Calu3 (cell line): ENCODE data around the gene ASAP2. TPM values are rescaled to one million over a fixed set of nuclear protein-coding genes. Genes with fewer than 3 reads are reported as not detected.
A peak's percentile ranks its signal among the peaks of the same experiment; 100 is the strongest.

ENCODE experiments used
- BruUV-seq: library from RNA; stranded (reverse); fragments of 400-500 nt; replicated peaks from 2 replicates; lab custom pipeline; 2021; lab: Mats Ljungman, UMichigan
- CTCF ChIA-PET: fragments of 300-600 bp; sonication (Branson Sonifier 250); formaldehyde crosslinking; loops from one replicate; lab custom pipeline; 2022; ENCODE audit warnings: antibody characterized with exemption; lab: Charles Lee
- DNase-seq: peaks from one replicate; pipeline ENCODE4 v3.0.0; 2022
- H3K27ac Mint-ChIP-seq: one replicate; pipeline ENCODE4 v1.8.0; 2022; ENCODE audit warnings: mixed read lengths; ENCODE audit not compliant: unreplicated experiment
- H3K27me3 Mint-ChIP-seq: one replicate; pipeline ENCODE4 v1.8.0; 2022; ENCODE audit warnings: mixed read lengths; ENCODE audit not compliant: unreplicated experiment
- H3K36me3 Mint-ChIP-seq: one replicate; pipeline ENCODE4 v1.8.0; 2022; ENCODE audit warnings: mild to moderate bottlenecking, moderate library complexity, mixed read lengths; ENCODE audit not compliant: insufficient read depth, unreplicated experiment
- H3K4me1 Mint-ChIP-seq: one replicate; pipeline ENCODE4 v1.8.0; 2022; ENCODE audit warnings: mild to moderate bottlenecking, low read depth, mixed read lengths; ENCODE audit not compliant: unreplicated experiment
- H3K4me3 Mint-ChIP-seq: one replicate; pipeline ENCODE4 v1.8.0; 2022; ENCODE audit warnings: mild to moderate bottlenecking, low read depth, moderate library complexity, mixed read lengths; ENCODE audit not compliant: unreplicated experiment
- H3K9me3 Mint-ChIP-seq: one replicate; pipeline ENCODE4 v1.8.0; 2022; ENCODE audit warnings: low read depth, mixed read lengths; ENCODE audit not compliant: unreplicated experiment
- intact Hi-C: fragments of 100-400 bp; cut with micrococcal nuclease; formaldehyde crosslinking; loops from one replicate; pipeline ENCODE4 v1.10.0; 2022; ENCODE audit not compliant: unreplicated experiment
- total RNA-seq: library from RNA; stranded (reverse); gene quantifications from 2 replicates; pipeline ENCODE4 v1.2.3, GENCODE V29; 2022
- TF ChIP-seq, protein P1 (sequence below): fragments of 200-600 bp; IDR thresholded peaks from one replicate; pipeline ENCODE4 v1.8.0; 2022; ENCODE audit warnings: antibody characterized with exemption; ENCODE audit not compliant: unreplicated experiment

The ASAP2 gene
- total RNA-seq, 1 experiment from 2014 or later: 78.6 TPM

DNA sequence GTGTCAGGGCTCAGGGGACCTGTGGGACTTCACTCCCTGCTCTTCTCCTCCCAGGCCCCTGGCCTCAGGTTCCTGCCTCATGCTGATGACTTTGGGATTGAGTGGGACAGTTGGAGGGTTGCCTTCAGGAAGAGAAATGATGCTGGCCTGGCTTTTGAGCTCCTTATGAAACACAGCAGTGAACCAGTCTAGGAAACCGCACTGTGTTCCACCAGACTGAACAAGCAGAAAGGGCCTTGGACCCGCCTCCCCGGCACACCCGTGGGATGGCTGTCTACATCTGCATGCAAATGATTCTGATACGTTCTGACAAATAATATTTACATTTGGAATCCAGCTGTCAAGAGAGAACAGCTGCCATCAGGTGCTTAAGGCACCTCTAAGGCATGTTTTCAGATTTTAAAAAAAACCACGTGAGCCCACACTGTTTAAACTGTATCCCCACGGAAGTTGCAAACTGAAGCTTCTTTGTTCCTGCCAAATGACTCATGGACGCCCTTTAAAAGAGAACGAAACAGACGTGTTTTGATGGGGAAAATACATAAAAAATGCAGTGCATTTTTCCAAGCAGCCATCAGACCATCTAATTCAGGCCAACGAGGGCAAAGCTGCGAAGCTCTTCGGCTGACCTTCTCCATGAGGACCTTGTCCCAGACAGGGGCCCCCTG is 27.6 kb upstream of the ASAP2 start:
- H3K4me3 Mint-ChIP-seq: peak overlapping the region; percentile 55
- no TSS peak for BruUV-seq
- peaks cover 39% of the 10 kb centered on the region for H3K36me3 Mint-ChIP-seq
- peak; percentile 67 for DNase-seq
- TF ChIP-seq, protein P1, sequence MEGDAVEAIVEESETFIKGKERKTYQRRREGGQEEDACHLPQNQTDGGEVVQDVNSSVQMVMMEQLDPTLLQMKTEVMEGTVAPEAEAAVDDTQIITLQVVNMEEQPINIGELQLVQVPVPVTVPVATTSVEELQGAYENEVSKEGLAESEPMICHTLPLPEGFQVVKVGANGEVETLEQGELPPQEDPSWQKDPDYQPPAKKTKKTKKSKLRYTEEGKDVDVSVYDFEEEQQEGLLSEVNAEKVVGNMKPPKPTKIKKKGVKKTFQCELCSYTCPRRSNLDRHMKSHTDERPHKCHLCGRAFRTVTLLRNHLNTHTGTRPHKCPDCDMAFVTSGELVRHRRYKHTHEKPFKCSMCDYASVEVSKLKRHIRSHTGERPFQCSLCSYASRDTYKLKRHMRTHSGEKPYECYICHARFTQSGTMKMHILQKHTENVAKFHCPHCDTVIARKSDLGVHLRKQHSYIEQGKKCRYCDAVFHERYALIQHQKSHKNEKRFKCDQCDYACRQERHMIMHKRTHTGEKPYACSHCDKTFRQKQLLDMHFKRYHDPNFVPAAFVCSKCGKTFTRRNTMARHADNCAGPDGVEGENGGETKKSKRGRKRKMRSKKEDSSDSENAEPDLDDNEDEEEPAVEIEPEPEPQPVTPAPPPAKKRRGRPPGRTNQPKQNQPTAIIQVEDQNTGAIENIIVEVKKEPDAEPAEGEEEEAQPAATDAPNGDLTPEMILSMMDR: no peak
- H3K9me3 Mint-ChIP-seq: peaks cover 2% of the 10 kb centered on the region
- CTCF ChIA-PET: interaction anchor here (0.5 to 2.2 kb wide), 8 partner anchors 11 to 95 kb away, joined by 3 to 13 read pairs (median 6); partner anchors contain the start of gene ASAP2
- H3K27ac Mint-ChIP-seq: peak overlapping the region; percentile 86
- H3K27me3 Mint-ChIP-seq: no peaks in the 10 kb centered on the region
- intact Hi-C loops: loop anchor here (2.0 kb wide), 1 partner anchor 26 kb away; no protein-coding TSS in a partner anchor
- peaks cover 54% of the 10 kb centered on the region for H3K4me1 Mint-ChIP-seq

GRCh38 chr2:9179572-9180201 is 26.9 kb upstream of the ASAP2 start:
- peaks cover 45% of the 10 kb centered on the region for H3K36me3 Mint-ChIP-seq
- H3K27me3 Mint-ChIP-seq: no peaks in the 10 kb centered on the region
- peak overlapping the region; percentile 55 for H3K4me3 Mint-ChIP-seq
- CTCF ChIA-PET: interaction anchor here (0.5 to 2.2 kb wide), 14 partner anchors 9 to 214 kb away, joined by 3 to 13 read pairs (median 4); partner anchors contain the start of gene ASAP2
- DNase-seq: peak; percentile 79
- TSS peak; percentile 90 for BruUV-seq
- peak overlapping the region; percentile 86 for H3K27ac Mint-ChIP-seq
- peaks cover 61% of the 10 kb centered on the region for H3K4me1 Mint-ChIP-seq
- TF ChIP-seq, protein P1: no peak
- intact Hi-C loops: loop anchor here (2.0 kb wide), 1 partner anchor 25 kb away; no protein-coding TSS in a partner anchor
- H3K9me3 Mint-ChIP-seq: peaks cover 2% of the 10 kb centered on the region

GRCh38 chr2:9184361-9184760 is 22.3 kb upstream of the ASAP2 start:
- CTCF ChIA-PET: no interaction called here
- Mint-ChIP-seq H3K4me1 (peaks cover 45% of the 10 kb centered on the region), H3K4me3 (peak overlapping the region; percentile 20), H3K9me3 (peaks cover 2% of the 10 kb centered on the region), H3K36me3 (peaks cover 29% of the 10 kb centered on the region), H3K27ac (peak overlapping the region; percentile 76), H3K27me3 (no peaks in the 10 kb centered on the region)
- BruUV-seq: no TSS peak
- TF ChIP-seq, protein P1: no peak
- DNase-seq: no peak
- intact Hi-C loops: no loop called here

GRCh38 chr2:9187620-9188214 is 18.9 kb upstream of the ASAP2 start:
- no peaks in the 10 kb centered on the region for H3K9me3 Mint-ChIP-seq
- no peak overlapping the region for H3K4me3 Mint-ChIP-seq
- no peak for DNase-seq
- intact Hi-C loops: no loop called here
- no TSS peak for BruUV-seq
- TF ChIP-seq, protein P1: no peak
- H3K27me3 Mint-ChIP-seq: no peaks in the 10 kb centered on the region
- H3K27ac Mint-ChIP-seq: no peak overlapping the region
- H3K4me1 Mint-ChIP-seq: peaks cover 38% of the 10 kb centered on the region
- H3K36me3 Mint-ChIP-seq: peaks cover 6% of the 10 kb centered on the region
- CTCF ChIA-PET: interaction anchor here (1.8 kb wide), 1 partner anchor 142 kb away, joined by 3 read pairs; no protein-coding TSS in a partner anchor
